PFSK-1 (cell line): ENCODE results near the gene SFMBT2.

Source experiments
- POLR2AphosphoS5 ChIP-seq: IDR thresholded peaks from 2 replicates; pipeline ENCODE4 v1.6.1; 2012; ENCODE audit warnings: low read depth, mild to moderate bottlenecking, control low read depth, low read length, moderate library complexity
- REST ChIP-seq, 2 experiments: IDR thresholded peaks; 2 replicates each; pipeline versions ENCODE4 v1.6.1 to v1.8.0; 2011 to 2012; ENCODE audit warnings: low read depth in 2 of 2, low read length in 2 of 2, control low read depth in 1 of 2, inconsistent platforms in 1 of 2, mild to moderate bottlenecking in 1 of 2, moderate library complexity in 1 of 2; ENCODE audit not compliant: insufficient read depth in 1 of 2
- SIN3A ChIP-seq: IDR thresholded peaks from 2 replicates; pipeline ENCODE4 v1.6.1; 2012; ENCODE audit warnings: mild to moderate bottlenecking, low read length, moderate library complexity, borderline replicate concordance; ENCODE audit not compliant: insufficient read depth
- TAF1 ChIP-seq: IDR thresholded peaks from 2 replicates; pipeline ENCODE4 v1.6.1; 2012; ENCODE audit warnings: low read length, control low read depth, borderline replicate concordance; ENCODE audit not compliant: insufficient read depth

GRCh38 chr10:7372504-7372903 is 38.3 kb downstream of the SFMBT2 start:
- TF ChIP-seq POLR2AphosphoS5: no peak
- TF ChIP-seq SIN3A: no peak
- no peak for TF ChIP-seq TAF1
- no peak for TF ChIP-seq REST (IDR thresholded peaks at IDR 0.05; ENCODE audit: insufficient read depth in 1 of 2, low read depth in 2 of 2, low read length in 2 of 2)
